Heart left ventricle (tissue), 16 donors: ENCODE measurements around the gene CTF1. TPM values are rescaled to one million over a fixed set of nuclear protein-coding genes. Genes with fewer than 3 reads are reported as not detected.

ENCODE experiments used
- ATAC-seq, 4 donors: fragments of 200-7000 bp; cut with Tn5 transposase; one replicate each; pipeline ENCODE4 v1.9.1; 2020 to 2022; ENCODE audit warnings: moderate library complexity in 4 of 4, mild to moderate bottlenecking in 3 of 4, moderate number of reproducible peaks in 1 of 4
- DNase-seq, 5 donors: peaks; one replicate each; pipeline ENCODE4 v3.0.0-alpha.2; 2020
- H3K27ac ChIP-seq, 12 donors: fragments of 200-600 bp; sonication (generic) in 4 of 12; one replicate each; pipeline versions ENCODE4 v1.5.0 to v1.8.0; 2016 to 2022; ENCODE audit warnings: mild to moderate bottlenecking in 2 of 12
- H3K27me3 ChIP-seq, 9 donors: fragments of 200-600 bp; sonication (generic) in 2 of 9; one replicate each; pipeline versions ENCODE4 v1.5.1 to v1.8.0; 2016 to 2022; ENCODE audit warnings: mild to moderate bottlenecking in 3 of 9
- H3K36me3 ChIP-seq, 9 donors: fragments of 200-600 bp; sonication (generic) in 2 of 9; one replicate each; pipeline versions ENCODE4 v1.5.0 to v1.8.0; 2018 to 2022; ENCODE audit warnings: mild to moderate bottlenecking in 2 of 9
- H3K4me1 ChIP-seq, 12 donors: fragments of 200-600 bp; sonication (generic) in 4 of 12; one replicate each; pipeline versions ENCODE4 v1.5.0 to v1.8.0; 2016 to 2022; ENCODE audit warnings: mild to moderate bottlenecking in 3 of 12
- H3K4me3 ChIP-seq, 12 donors: fragments of 200-600 bp; sonication (generic) in 4 of 12; one replicate each; pipeline versions ENCODE4 v1.5.0 to v1.8.0; 2017 to 2022; ENCODE audit warnings: mild to moderate bottlenecking in 9 of 12, moderate library complexity in 4 of 12
- H3K9me3 ChIP-seq, 12 donors: fragments of 200-600 bp; sonication (generic) in 4 of 12; one replicate each; pipeline versions ENCODE4 v1.5.0 to v1.8.0; 2016 to 2022; ENCODE audit warnings: mild to moderate bottlenecking in 1 of 12
- CTCF ChIP-seq, 12 donors: fragments of 200-600 bp; sonication (generic) in 4 of 12; IDR thresholded peaks; one replicate each; pipeline versions ENCODE4 v1.5.0 to v1.8.0; 2018 to 2022; ENCODE audit warnings: antibody characterized with exemption in 12 of 12, mild to moderate bottlenecking in 5 of 12
- POLR2A ChIP-seq, 2 donors: fragments of 450-650 bp; IDR thresholded peaks; one replicate each; pipeline ENCODE4 v1.6.1; 2017; ENCODE audit warnings: antibody characterized with exemption in 2 of 2, mild to moderate bottlenecking in 2 of 2, moderate library complexity in 2 of 2
- WGBS, 4 donors: extraction: QIAGEN DNeasy Blood & Tissue Kit in 2 of 4; methylation state at CpG; one replicate each; pipeline versions ENCODE4 v1.1.5 to v1.1.7; 2013 to 2018; 5-methylcytosine and 5-hydroxymethylcytosine counted together
- intact Hi-C, 10 donors: fragments of 100-400 bp; cut with DNase I; formaldehyde crosslinking; loops; one replicate each; pipeline versions ENCODE4 v1.11.1 to v1.14.2; 2022
- polyA plus RNA-seq, 2 donors: library from polyadenylated mRNA; stranded (reverse); fragments of 200-250 nt; gene quantifications; one replicate each; pipeline ENCODE4 v1.2.3, GENCODE V29; 2013
- total RNA-seq, 9 donors: library from RNA; depleted of rRNA in 2 of 9; stranded (reverse); fragments of >200 nt in 2 of 9; fragmentation: NEBNext Ultra II Directional in 3 of 9; extraction: Animal tissue kit (Norgen Biotek cat#: 25700) in 3 of 9; gene quantifications; one replicate each; pipeline versions ENCODE4 v1.1.0 to v1.2.4, GENCODE V29; 2016 to 2023
- donor health status: ischemic (EF 13 %, LVEDD 7.1; RV severe dilation, severe dysfunction).
- donor health status: healthy with polysubstance abuse.
- donor health status: DM: no; HTN: yes; CAD: no.
- donor health status: DM: no; HTN: no; CAD: no.
- donor health status: ischemic (EF 25% LVEDD 6.9; RV normal size, moderate dysfunction).
- donor health status: ischemic (EF 25% LVEDD 5.7; RV mildly dilated, moderate dysfunction).
- donor health status: healthy.
- donor health status: DM: yes; HTN: yes; CAD: no.
- donor health status: ischemic (EF 35%, LVEDD 5.7; RV mildly dilated, moderate dysfunction).
- donor health status: nonischemic (EF 11% LVEDD 7.7; RV severe dilation, severe dysfunction).
- donor health status: DM: yes; HTN: yes; CAD: no.
- donor health status: PGD.
- donor health status: ischemic (EF 29% LVEDD 5.4; RV normal size, mild dysfunction).
- donor health status: nonischemic (EF 23%, LVEDD 6.1; RV moderate dilation, normal function).

The CTF1 gene
- total and polyA plus RNA-seq, 11 donors, result 3.7 to 22.2 (median 12.2) TPM

- H3K36me3 ChIP-seq, result peaks cover 0 to 28% (median 26%) of the 10 kb centered on the region in 9 donors
- intact Hi-C loops, result loop anchor here in 3 of 10 donors (1.0 to 10.0 kb wide), 4 partner anchors 18 to 60 kb away; partner anchors contain the start of gene SETD1A (in 1 of the 3)
- WGBS, 4 donors, result 37 to 43% (median 39%) methylated on average over 16 of the region's 16 CpGs
- peak overlapping the region; percentile 81 to 99 (median 96) for H3K27ac ChIP-seq
- H3K9me3 ChIP-seq, result no peaks in the 10 kb centered on the region
- DNase-seq (no peak), ATAC-seq (no peak)
- TF ChIP-seq POLR2A (IDR thresholded peaks at IDR 0.05), result no peak
- no peak for TF ChIP-seq CTCF (IDR thresholded peaks at IDR 0.05)
- peaks cover 0 to 46% (median 33%) of the 10 kb centered on the region in 12 donors for H3K4me1 ChIP-seq
- peak overlapping the region in 11 of 12 donors; percentile 17 to 98 (median 85) for H3K4me3 ChIP-seq
- H3K27me3 ChIP-seq, result no peaks in the 10 kb centered on the region
These were observed 1.7 kb upstream of the CTF1 start for GRCh38 chr16:30894540-30895368.

- ATAC-seq, result peak in 1 of 4 donors; percentile 3
- Histone ChIP-seq H3K4me3 (peak overlapping the region; percentile 37 to 80 (median 66)), H3K36me3 (peaks cover 0 to 19% (median 17%) of the 10 kb centered on the region in 9 donors), H3K4me1 (peaks cover 0 to 46% (median 33%) of the 10 kb centered on the region in 12 donors), H3K27me3 (no peaks in the 10 kb centered on the region), H3K9me3 (no peaks in the 10 kb centered on the region), H3K27ac (peak overlapping the region; percentile 94 to 100 (median 98))
- intact Hi-C loops, result loop anchor here in 5 of 10 donors (2.0 to 10.0 kb wide), 5 partner anchors 19 to 59 kb away; partner anchors contain the start of genes FBXL19 (in 1 of the 5) and SETD1A (in 1 of the 5)
- 59 to 76% (median 66%) methylated on average over 27 to 32 of the region's 32 CpGs for WGBS, 4 donors
- DNase-seq, result no peak
- TF ChIP-seq POLR2A (IDR thresholded peaks at IDR 0.05) (no peak), CTCF (IDR thresholded peaks at IDR 0.05) (no peak)
These were observed 670 bp upstream of the CTF1 start for GRCh38 chr16:30895627-30896260.

GRCh38 chr16:30896889-30897733, 697 bp downstream of the CTF1 start:
- Histone ChIP-seq H3K27ac (peak overlapping the region; percentile 94 to 100 (median 98)), H3K4me3 (peak overlapping the region; percentile 37 to 80 (median 66)), H3K9me3 (no peaks in the 10 kb centered on the region), H3K36me3 (peaks cover 0 to 5% (median 4%) of the 10 kb centered on the region in 9 donors), H3K27me3 (no peaks in the 10 kb centered on the region), H3K4me1 (peaks cover 0 to 53% (median 37%) of the 10 kb centered on the region in 12 donors)
- WGBS, 4 donors, result 18 to 28% (median 21%) methylated on average over 20 to 31 of the region's 31 CpGs
- DNase-seq, result peak; percentile 91 to 97 (median 94)
- peak; percentile 67 to 78 (median 70) for ATAC-seq
- TF ChIP-seq POLR2A (IDR thresholded peaks at IDR 0.05) (no peak), CTCF (IDR thresholded peaks at IDR 0.05) (no peak)
- intact Hi-C loops, result loop anchor here in 4 of 10 donors (2.0 to 10.0 kb wide), 4 partner anchors 22 to 58 kb away; partner anchors contain the start of genes FBXL19 (in 1 of the 4) and SETD1A (in 1 of the 4)
